Osteocyte (in vitro differentiated cells): ENCODE measurements around the gene ACSL4. TPM values are rescaled to one million over a fixed set of nuclear protein-coding genes. Genes with fewer than 3 reads are reported as not detected.
"Not testable (repeated sequence)": the region's sequence is repeated elsewhere in the genome, so short reads cannot be mapped to it uniquely, and the experiment has no call there.

Source experiments
- DNase-seq: peaks from one replicate; pipeline ENCODE4 v3.0.0; 2021; ENCODE audit warnings: mixed read lengths; ENCODE audit not compliant: unreplicated experiment; ENCODE audit errors: extremely low spot score
- H3K27ac Mint-ChIP-seq: one replicate; pipeline ENCODE4 v1.8.0; 2021; ENCODE audit warnings: mild to moderate bottlenecking, mixed read lengths; ENCODE audit not compliant: unreplicated experiment
- H3K27me3 Mint-ChIP-seq: one replicate; pipeline ENCODE4 v1.8.0; 2021; ENCODE audit warnings: mixed read lengths; ENCODE audit not compliant: unreplicated experiment
- H3K36me3 Mint-ChIP-seq: one replicate; pipeline ENCODE4 v1.8.0; 2021; ENCODE audit warnings: mixed read lengths; ENCODE audit not compliant: unreplicated experiment
- H3K4me1 Mint-ChIP-seq: one replicate; pipeline ENCODE4 v1.8.0; 2021; ENCODE audit warnings: mixed read lengths; ENCODE audit not compliant: unreplicated experiment
- H3K4me3 Mint-ChIP-seq: one replicate; pipeline ENCODE4 v1.8.0; 2021; ENCODE audit warnings: mild to moderate bottlenecking, moderate library complexity, mixed read lengths; ENCODE audit not compliant: unreplicated experiment
- H3K9me3 Mint-ChIP-seq: one replicate; pipeline ENCODE4 v1.8.0; 2021; ENCODE audit warnings: mixed read lengths; ENCODE audit not compliant: unreplicated experiment
- total RNA-seq: library from RNA; stranded (reverse); gene quantifications from 2 replicates; pipeline ENCODE4 v1.2.1, GENCODE V29; 2021
- TF ChIP-seq, protein P1 (sequence below): fragments of 200-600 bp; sonication (generic); IDR thresholded peaks from 2 replicates; pipeline ENCODE4 v1.5.0; 2021; ENCODE audit warnings: antibody characterized with exemption, mild to moderate bottlenecking, moderate library complexity

The ACSL4 gene
- total RNA-seq, 1 donor from 2014 or later: 62.1 TPM

DNA sequence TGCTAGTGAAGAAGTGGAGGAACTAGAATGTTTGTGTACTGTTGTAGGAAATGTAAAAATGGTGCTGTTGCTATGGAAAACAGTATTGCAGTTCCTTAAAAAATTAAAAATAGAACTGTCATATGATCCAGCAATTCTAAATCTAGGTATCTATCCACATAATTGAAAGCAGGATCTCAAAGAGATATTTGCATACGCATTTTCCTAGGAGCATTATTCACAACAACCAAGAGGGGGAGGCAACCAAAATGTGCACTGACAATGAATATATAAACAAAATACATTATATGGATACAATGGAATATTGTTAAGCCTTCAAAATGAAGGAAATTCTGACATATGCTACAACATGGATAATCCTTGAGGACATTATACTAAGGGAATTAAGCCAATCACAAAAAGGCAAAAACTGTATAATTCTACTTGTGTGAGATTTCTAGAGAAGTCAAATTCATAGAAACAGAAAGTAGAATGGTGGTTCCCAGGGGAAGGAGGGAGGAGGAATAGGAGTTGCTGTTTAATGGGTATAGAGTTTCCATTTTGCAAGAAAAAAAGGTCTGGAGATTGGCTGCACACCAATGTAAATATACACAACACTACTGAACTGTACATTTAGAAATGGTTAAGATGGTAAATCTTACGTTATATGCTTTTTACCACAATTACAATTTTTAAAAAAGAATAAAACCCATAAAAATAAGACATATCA lies 72.5 kb downstream of the ACSL4 start:
- TF ChIP-seq, protein P1, sequence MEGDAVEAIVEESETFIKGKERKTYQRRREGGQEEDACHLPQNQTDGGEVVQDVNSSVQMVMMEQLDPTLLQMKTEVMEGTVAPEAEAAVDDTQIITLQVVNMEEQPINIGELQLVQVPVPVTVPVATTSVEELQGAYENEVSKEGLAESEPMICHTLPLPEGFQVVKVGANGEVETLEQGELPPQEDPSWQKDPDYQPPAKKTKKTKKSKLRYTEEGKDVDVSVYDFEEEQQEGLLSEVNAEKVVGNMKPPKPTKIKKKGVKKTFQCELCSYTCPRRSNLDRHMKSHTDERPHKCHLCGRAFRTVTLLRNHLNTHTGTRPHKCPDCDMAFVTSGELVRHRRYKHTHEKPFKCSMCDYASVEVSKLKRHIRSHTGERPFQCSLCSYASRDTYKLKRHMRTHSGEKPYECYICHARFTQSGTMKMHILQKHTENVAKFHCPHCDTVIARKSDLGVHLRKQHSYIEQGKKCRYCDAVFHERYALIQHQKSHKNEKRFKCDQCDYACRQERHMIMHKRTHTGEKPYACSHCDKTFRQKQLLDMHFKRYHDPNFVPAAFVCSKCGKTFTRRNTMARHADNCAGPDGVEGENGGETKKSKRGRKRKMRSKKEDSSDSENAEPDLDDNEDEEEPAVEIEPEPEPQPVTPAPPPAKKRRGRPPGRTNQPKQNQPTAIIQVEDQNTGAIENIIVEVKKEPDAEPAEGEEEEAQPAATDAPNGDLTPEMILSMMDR: peak; percentile 22
- no peak for DNase-seq
- Mint-ChIP-seq H3K36me3 (peaks cover 48% of the 10 kb centered on the region), H3K27ac (peak overlapping the region; percentile 85), H3K27me3 (no peaks in the 10 kb centered on the region), H3K9me3 (no peaks in the 10 kb centered on the region), H3K4me1 (peaks cover 19% of the 10 kb centered on the region), H3K4me3 (peak overlapping the region; percentile 19)

DNA sequence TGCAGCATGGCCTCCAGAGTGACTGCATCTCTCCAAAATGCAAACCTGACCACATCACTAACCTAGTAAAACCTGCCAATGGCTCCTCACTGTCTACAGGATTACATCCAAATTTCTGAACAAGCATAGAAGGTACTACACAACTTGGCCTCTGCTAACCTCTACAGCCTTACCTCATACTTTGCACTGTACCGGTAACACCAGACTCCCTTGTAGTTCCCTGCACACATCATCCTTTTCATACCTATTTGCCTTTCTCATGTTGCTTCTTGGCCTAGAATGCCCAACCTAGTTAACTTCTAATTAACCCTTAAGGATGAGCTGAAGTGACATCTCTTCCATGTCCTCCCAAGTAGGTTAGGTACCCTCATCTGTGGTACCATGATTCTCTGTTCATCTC lies 74.7 kb downstream of the ACSL4 start:
- peaks cover 19% of the 10 kb centered on the region for H3K4me1 Mint-ChIP-seq
- H3K27ac Mint-ChIP-seq: no peak overlapping the region
- H3K36me3 Mint-ChIP-seq: peaks cover 35% of the 10 kb centered on the region
- TF ChIP-seq, protein P1: no peak
- no peak for DNase-seq
- H3K4me3 Mint-ChIP-seq: no peak overlapping the region
- no peaks in the 10 kb centered on the region for H3K27me3 Mint-ChIP-seq
- no peaks in the 10 kb centered on the region for H3K9me3 Mint-ChIP-seq

DNA sequence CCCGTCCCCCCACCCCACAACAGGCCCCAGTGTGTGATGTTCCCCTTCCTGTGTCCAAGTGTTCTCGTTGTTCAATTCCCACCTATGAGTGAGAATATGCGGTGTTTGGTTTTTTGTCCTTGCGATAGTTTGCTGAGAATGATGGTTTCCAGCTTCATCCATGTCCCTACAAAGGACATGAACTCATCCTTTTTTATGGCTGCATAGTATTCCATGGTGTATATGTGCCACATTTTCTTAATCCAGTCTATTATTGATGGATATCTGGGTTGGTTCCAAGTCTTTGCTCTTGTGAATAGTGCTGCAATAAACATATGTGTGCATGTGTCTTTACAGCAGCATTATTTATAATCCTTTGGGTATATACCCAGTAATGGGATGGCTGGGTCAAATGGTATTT lies 75.7 kb downstream of the ACSL4 start:
- not testable (repeated sequence) for H3K27ac Mint-ChIP-seq, H3K4me3 Mint-ChIP-seq, H3K9me3 Mint-ChIP-seq, DNase-seq, H3K27me3 Mint-ChIP-seq
- Mint-ChIP-seq H3K36me3 (peaks cover 25% of the 10 kb centered on the region), H3K4me1 (peaks cover 19% of the 10 kb centered on the region)

DNA sequence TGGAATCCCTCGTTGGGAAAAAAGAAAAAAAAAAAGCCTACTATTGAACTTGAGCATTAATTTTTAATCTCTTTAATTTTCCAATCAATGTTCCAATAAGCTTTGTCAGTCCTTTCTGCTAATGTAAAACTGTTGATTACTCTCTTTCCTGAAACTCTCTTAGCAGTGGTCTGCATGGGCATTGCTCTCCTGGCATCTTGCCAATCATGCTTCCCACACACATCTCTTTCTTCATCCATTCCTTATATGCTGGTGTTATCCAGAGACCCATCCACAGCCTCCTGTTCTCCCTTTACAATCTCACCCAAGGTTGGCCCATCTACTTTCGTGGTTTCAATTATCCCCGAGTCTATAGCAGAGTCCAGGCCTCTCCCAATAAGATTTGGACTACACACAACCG lies 76.3 kb downstream of the ACSL4 start:
- DNase-seq: no peak
- H3K9me3 Mint-ChIP-seq: no peaks in the 10 kb centered on the region
- H3K4me3 Mint-ChIP-seq: no peak overlapping the region
- H3K4me1 Mint-ChIP-seq: peaks cover 19% of the 10 kb centered on the region
- TF ChIP-seq, protein P1: no peak
- no peaks in the 10 kb centered on the region for H3K27me3 Mint-ChIP-seq
- no peak overlapping the region for H3K27ac Mint-ChIP-seq
- peaks cover 25% of the 10 kb centered on the region for H3K36me3 Mint-ChIP-seq

DNA sequence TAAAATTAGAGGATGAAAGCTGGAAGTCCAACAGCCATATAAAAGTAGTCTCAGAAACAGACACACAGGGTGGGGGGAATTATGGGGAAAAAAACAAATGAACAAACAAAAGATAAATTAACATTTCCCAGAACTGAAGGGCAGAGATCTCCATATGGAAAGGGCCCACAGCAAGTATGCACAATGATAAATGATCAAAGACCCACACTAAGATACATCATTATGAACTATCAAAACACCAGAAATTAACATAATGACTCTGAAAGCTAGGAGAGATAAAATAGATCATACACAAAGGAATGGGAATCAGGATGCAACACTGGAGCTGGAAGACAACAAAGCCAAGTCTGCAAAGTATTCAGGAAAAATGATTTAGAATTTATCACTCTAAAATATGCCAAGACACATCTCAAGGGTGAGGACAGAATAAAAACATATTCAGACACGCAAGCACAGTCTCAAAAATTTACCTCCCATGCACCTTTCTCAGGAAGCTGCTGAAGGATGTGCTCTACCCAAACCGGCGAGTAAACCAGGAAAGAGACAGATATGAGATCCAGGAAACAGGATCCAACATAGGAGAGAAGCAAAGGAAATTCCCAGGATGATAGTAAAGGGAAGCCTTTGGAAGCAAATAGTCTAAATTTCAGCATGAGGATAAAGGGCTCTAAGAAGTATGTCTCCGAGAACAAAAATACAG lies 77.4 kb downstream of the ACSL4 start:
- Mint-ChIP-seq H3K4me1 (peaks cover 9% of the 10 kb centered on the region), H3K4me3 (no peak overlapping the region), H3K27ac (no peak overlapping the region), H3K9me3 (no peaks in the 10 kb centered on the region), H3K27me3 (no peaks in the 10 kb centered on the region), H3K36me3 (peaks cover 24% of the 10 kb centered on the region)
- TF ChIP-seq, protein P1: no peak
- DNase-seq: no peak
